Chondrocyte (in vitro differentiated cells): ENCODE results near the gene PRKD1. TPM values are rescaled to one million over a fixed set of nuclear protein-coding genes. Genes with fewer than 3 reads are reported as not detected.

Experiments
- DNase-seq: peaks from one replicate; pipeline ENCODE4 v3.0.0; 2021; ENCODE audit warnings: mixed read lengths, low spot score
- H3K27ac Mint-ChIP-seq: one replicate; pipeline ENCODE4 v1.8.0; 2021; ENCODE audit warnings: mild to moderate bottlenecking, moderate library complexity, mixed read lengths; ENCODE audit not compliant: unreplicated experiment
- H3K27me3 Mint-ChIP-seq: 2 replicates; pipeline ENCODE4 v1.8.0; 2021; ENCODE audit warnings: low read depth, mixed read lengths
- H3K36me3 Mint-ChIP-seq: 2 replicates; pipeline ENCODE4 v1.8.0; 2021; ENCODE audit warnings: low read depth, mixed read lengths
- H3K4me1 Mint-ChIP-seq: 2 replicates; pipeline ENCODE4 v1.8.0; 2021; ENCODE audit warnings: low read depth, mild to moderate bottlenecking, mixed read lengths
- H3K4me3 Mint-ChIP-seq: one replicate; pipeline ENCODE4 v1.8.0; 2021; ENCODE audit warnings: mild to moderate bottlenecking, moderate library complexity, mixed read lengths; ENCODE audit not compliant: unreplicated experiment
- H3K9me3 Mint-ChIP-seq: 2 replicates; pipeline ENCODE4 v1.8.0; 2021; ENCODE audit warnings: low read depth, mixed read lengths
- CTCF ChIP-seq: fragments of 200-600 bp; sonication (generic); IDR thresholded peaks from 2 replicates; pipeline ENCODE4 v1.5.0; 2021; ENCODE audit warnings: antibody characterized with exemption, mild to moderate bottlenecking, moderate library complexity
- total RNA-seq: library from RNA; stranded (reverse); gene quantifications from 3 replicates; pipeline ENCODE4 v1.2.1, GENCODE V29; 2021

PRKD1 gene
- total RNA-seq, 1 donor from 2014 or later, result 11.1 TPM

GRCh38 chr14:29527286-29527685 lies 400.4 kb downstream of the PRKD1 start:
- H3K27ac Mint-ChIP-seq, result no peak overlapping the region
- no peaks in the 10 kb centered on the region for H3K36me3 Mint-ChIP-seq
- no peak for TF ChIP-seq CTCF
- H3K4me3 Mint-ChIP-seq, result no peak overlapping the region
- DNase-seq, result no peak
- peaks cover 21% of the 10 kb centered on the region for H3K27me3 Mint-ChIP-seq
- no peaks in the 10 kb centered on the region for H3K4me1 Mint-ChIP-seq
- H3K9me3 Mint-ChIP-seq, result no peaks in the 10 kb centered on the region
